Ascending aorta (tissue), 2 donors: Measurements from ENCODE around the gene BCAP29. TPM values are rescaled to one million over a fixed set of nuclear protein-coding genes. Genes with fewer than 3 reads are reported as not detected.
A peak's percentile ranks its signal among the peaks of the same experiment; 100 is the strongest.

ENCODE experiments used
- DNase-seq, 2 donors: peaks; one replicate each; pipeline ENCODE4 v3.0.0-alpha.2; 2019; ENCODE audit warnings: low spot score in 2 of 2
- H3K27ac ChIP-seq, 2 donors: fragments of 200-600 bp; sonication (generic); one replicate each; pipeline ENCODE4 v1.5.1; 2016 to 2017; ENCODE audit warnings: mild to moderate bottlenecking in 1 of 2
- H3K27me3 ChIP-seq: fragments of 200-600 bp; sonication (generic); one replicate; pipeline ENCODE4 v1.5.1; 2017
- H3K36me3 ChIP-seq, 2 donors: fragments of 200-600 bp; sonication (generic); one replicate each; pipeline ENCODE4 v1.5.1; 2016
- H3K4me1 ChIP-seq, 2 donors: fragments of 200-600 bp; sonication (generic); one replicate each; pipeline ENCODE4 v1.5.1; 2016 to 2017; ENCODE audit warnings: mild to moderate bottlenecking in 1 of 2
- H3K4me3 ChIP-seq, 2 donors: fragments of 200-600 bp; sonication (generic); one replicate each; pipeline ENCODE4 v1.5.1; 2016 to 2017; ENCODE audit warnings: mild to moderate bottlenecking in 1 of 2
- H3K9me3 ChIP-seq, 2 donors: fragments of 200-600 bp; sonication (generic); one replicate each; pipeline ENCODE4 v1.5.1; 2016
- intact Hi-C: fragments of 100-400 bp; cut with DNase I; formaldehyde crosslinking; loops from one replicate; pipeline ENCODE4 v1.15.1; 2023
- total RNA-seq: library from RNA; depleted of rRNA; stranded (reverse); fragments of >200 nt; gene quantifications from one replicate; pipeline ENCODE4 v1.1.0, GENCODE V29; 2016
- TF ChIP-seq, protein P1 (sequence below), 3 experiments: fragments of 200-600 bp in 2 of 3; fragments of 450-650 bp in 1 of 3; sonication (generic) in 2 of 3; IDR thresholded peaks; one replicate each; pipeline ENCODE4 v1.5.1; 2016 to 2019; ENCODE audit warnings: antibody characterized with exemption in 3 of 3, mild to moderate bottlenecking in 1 of 3, moderate library complexity in 1 of 3

Gene BCAP29
- total RNA-seq, 1 donor from 2014 or later = 73.2 TPM

DNA sequence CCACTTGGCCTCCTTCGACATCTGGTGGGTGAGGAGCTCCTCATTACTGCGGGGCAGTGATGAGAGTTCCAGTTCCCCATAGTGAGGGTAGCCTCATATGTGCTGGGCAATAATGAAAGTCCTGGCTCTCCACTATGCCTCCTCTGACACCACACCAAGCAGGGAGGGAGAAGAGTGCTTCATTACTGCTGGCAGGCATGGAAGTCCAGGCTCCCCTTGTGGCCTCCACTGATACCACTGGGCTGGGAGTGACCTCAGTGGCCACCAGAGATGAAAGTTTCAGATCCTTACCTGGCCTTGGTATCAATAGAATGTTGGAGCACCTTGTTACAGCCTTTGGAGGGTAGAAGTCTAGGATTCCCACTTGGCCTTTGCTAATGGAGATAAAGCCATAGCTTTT, 9.7 kb upstream of the BCAP29 start:
- TF ChIP-seq, protein P1, sequence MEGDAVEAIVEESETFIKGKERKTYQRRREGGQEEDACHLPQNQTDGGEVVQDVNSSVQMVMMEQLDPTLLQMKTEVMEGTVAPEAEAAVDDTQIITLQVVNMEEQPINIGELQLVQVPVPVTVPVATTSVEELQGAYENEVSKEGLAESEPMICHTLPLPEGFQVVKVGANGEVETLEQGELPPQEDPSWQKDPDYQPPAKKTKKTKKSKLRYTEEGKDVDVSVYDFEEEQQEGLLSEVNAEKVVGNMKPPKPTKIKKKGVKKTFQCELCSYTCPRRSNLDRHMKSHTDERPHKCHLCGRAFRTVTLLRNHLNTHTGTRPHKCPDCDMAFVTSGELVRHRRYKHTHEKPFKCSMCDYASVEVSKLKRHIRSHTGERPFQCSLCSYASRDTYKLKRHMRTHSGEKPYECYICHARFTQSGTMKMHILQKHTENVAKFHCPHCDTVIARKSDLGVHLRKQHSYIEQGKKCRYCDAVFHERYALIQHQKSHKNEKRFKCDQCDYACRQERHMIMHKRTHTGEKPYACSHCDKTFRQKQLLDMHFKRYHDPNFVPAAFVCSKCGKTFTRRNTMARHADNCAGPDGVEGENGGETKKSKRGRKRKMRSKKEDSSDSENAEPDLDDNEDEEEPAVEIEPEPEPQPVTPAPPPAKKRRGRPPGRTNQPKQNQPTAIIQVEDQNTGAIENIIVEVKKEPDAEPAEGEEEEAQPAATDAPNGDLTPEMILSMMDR (IDR thresholded peaks at IDR 0.05) = no peak
- intact Hi-C loops = no loop called here
- peaks cover 0 to 3% of the 10 kb centered on the region in 2 donors for H3K4me1 ChIP-seq
- DNase-seq = no peak
- H3K36me3 ChIP-seq = peaks cover 0 to 6% of the 10 kb centered on the region in 2 donors
- no peaks in the 10 kb centered on the region for H3K27me3 ChIP-seq
- H3K9me3 ChIP-seq = no peaks in the 10 kb centered on the region
- H3K4me3 ChIP-seq = no peak overlapping the region
- H3K27ac ChIP-seq = no peak overlapping the region

GRCh38 chr7:107573537-107573936, 6.5 kb upstream of the BCAP29 start:
- intact Hi-C loops = no loop called here
- DNase-seq = no peak
- Histone ChIP-seq H3K4me1 (no peaks in the 10 kb centered on the region), H3K4me3 (no peak overlapping the region), H3K27ac (no peak overlapping the region), H3K36me3 (peaks cover 0 to 6% of the 10 kb centered on the region in 2 donors), H3K9me3 (no peaks in the 10 kb centered on the region), H3K27me3 (no peaks in the 10 kb centered on the region)
- TF ChIP-seq, protein P1 (IDR thresholded peaks at IDR 0.05) = no peak

DNA sequence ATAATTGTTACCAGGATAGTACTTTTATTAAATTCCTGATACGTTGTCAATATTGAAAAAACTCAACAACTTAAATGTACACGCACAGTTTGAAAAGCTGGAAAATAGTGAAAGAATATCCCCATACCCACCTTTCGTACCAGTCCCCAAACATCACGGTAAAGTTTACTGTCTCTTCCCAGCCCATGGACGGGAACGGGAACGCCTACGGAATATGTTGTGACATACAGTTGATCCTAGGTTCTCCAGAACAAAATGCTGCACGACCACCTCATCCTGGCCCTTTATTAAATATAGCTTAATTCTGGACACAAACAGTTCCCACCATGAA, 527 bp upstream of the BCAP29 start:
- intact Hi-C loops = no loop called here
- DNase-seq = no peak
- Histone ChIP-seq H3K27me3 (no peaks in the 10 kb centered on the region), H3K36me3 (peaks cover 4 to 5% of the 10 kb centered on the region in 2 donors), H3K9me3 (no peaks in the 10 kb centered on the region), H3K27ac (peak overlapping the region; percentile 93 to 97), H3K4me1 (peaks cover 0 to 11% of the 10 kb centered on the region in 2 donors), H3K4me3 (peak overlapping the region; percentile 84 to 91)
- TF ChIP-seq, protein P1 (IDR thresholded peaks at IDR 0.05) = no peak

GRCh38 chr7:107580716-107581383, 804 bp downstream of the BCAP29 start:
- TF ChIP-seq, protein P1 (IDR thresholded peaks at IDR 0.05) = no peak
- Histone ChIP-seq H3K27ac (peak overlapping the region; percentile 93 to 97), H3K9me3 (no peaks in the 10 kb centered on the region), H3K4me1 (peaks cover 0 to 11% of the 10 kb centered on the region in 2 donors), H3K27me3 (no peaks in the 10 kb centered on the region), H3K4me3 (peak overlapping the region; percentile 84 to 91), H3K36me3 (peaks cover 7 to 12% of the 10 kb centered on the region in 2 donors)
- DNase-seq = no peak
- intact Hi-C loops = loop anchor here (1.0 to 10.0 kb wide), 7 partner anchors 14 to 919 kb away; partner anchors contain the start of genes CBLL1, CCDC71L, COG5 and DLD

DNA sequence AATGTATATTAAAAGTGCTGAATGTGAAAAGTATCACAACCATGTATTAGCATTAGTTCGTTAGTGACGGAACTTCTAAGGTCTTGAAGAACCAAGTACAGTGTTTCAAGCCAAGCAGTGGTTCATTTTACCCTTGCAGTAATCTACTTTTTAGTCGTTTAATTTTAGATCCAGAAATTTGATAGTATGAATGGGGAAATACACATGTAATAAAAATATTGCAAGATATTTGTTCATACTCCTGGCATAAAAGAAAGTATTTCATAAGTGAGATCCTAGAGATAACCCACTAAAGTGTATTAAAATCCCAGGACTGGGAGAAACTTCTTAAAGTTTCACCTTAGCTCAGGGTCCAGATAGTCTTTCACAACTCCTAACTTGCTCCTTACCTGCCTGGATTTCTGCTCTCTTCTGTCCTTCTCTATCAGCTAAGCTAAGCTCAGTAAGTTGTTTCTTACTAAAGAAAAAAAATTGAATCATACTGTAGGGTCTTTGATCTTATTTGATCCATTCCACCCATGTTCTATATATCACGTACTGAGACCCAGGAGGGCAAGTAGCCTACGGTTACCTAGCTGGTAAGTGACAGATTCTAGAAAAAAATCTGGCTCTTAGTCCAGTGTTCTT, 1.5 kb downstream of the BCAP29 start:
- no peaks in the 10 kb centered on the region for H3K27me3 ChIP-seq
- intact Hi-C loops = loop anchor here (5.0 to 10.0 kb wide), 5 partner anchors 81 to 919 kb away; partner anchors contain the start of genes CBLL1, CCDC71L, DLD and HBP1
- peak overlapping the region; percentile 93 to 97 for H3K27ac ChIP-seq
- TF ChIP-seq, protein P1 (IDR thresholded peaks at IDR 0.05) = no peak
- H3K4me1 ChIP-seq = peaks cover 0 to 11% of the 10 kb centered on the region in 2 donors
- DNase-seq = no peak
- H3K9me3 ChIP-seq = no peaks in the 10 kb centered on the region
- peak overlapping the region; percentile 84 to 91 for H3K4me3 ChIP-seq
- H3K36me3 ChIP-seq = peaks cover 10 to 16% of the 10 kb centered on the region in 2 donors
